ENCODE results near the gene IQCB1. TPM values are rescaled to one million over a fixed set of nuclear protein-coding genes. Genes with fewer than 3 reads are reported as not detected.

Gene IQCB1
- polyA plus RNA-seq, 1 donor (not counting 4 experiments of a cell fraction or from before 2014, with no cell fraction given) = 14.7 TPM

DNA sequence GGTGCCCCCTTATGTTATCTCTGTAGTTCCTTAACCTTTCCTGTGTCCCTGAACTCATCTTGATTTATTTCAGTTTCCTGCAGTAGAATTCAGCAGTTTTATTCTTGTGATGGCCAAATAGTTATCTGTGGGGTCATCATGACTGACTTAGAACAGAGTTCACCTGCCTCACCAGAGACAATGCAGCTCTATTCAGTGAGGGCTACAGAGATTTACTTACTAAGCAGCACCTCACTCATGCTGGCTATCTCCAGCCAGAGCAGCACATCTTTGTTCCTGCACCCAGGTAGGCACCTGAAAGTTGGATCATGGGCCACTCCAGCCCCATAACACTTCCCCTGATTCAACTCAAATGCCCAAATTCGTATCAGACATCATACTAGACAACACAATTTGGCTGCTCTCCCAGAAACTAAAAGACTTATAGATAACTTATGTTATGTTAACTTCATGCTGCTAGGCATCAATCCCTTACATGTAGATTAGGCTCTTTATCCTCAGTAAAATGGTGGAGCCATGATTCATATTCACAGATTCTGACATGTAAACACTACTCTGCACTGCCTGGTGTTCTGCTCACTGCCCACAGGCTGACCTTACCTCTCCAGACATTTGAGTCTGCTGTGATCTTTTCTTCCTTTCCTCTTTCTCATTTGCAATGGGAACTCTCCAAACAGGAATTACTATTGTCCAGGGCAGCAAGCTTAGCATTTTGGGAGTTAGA, 76.0 kb downstream of the IQCB1 start:
- Histone ChIP-seq H3K4me3 (ENCODE audit: control insufficient read depth in 2 of 3, extremely low read depth in 1 of 3, insufficient read depth in 2 of 3, low read depth in 1 of 3, low read length in 3 of 3) (no peak overlapping the region), H3K27me3 (ENCODE audit: control insufficient read depth, extremely low read depth, insufficient read depth, low read length) (no peaks in the 10 kb centered on the region), H3K36me3 (ENCODE audit: control insufficient read depth in 2 of 2, extremely low read depth in 1 of 2, insufficient read depth in 2 of 2, low read length in 2 of 2) (no peaks in the 10 kb centered on the region), H3K9me3 (ENCODE audit: control insufficient read depth, low read depth, low read length) (no peaks in the 10 kb centered on the region), H3K4me1 (ENCODE audit: control insufficient read depth, extremely low read depth, insufficient read depth, low read length) (no peaks in the 10 kb centered on the region), H4K20me1 (ENCODE audit: control insufficient read depth, extremely low read depth, insufficient read depth, low read length) (no peaks in the 10 kb centered on the region), H3K79me2 (ENCODE audit: control insufficient read depth, insufficient read depth, low read length) (no peaks in the 10 kb centered on the region), H3K4me2 (ENCODE audit: control insufficient read depth, extremely low read depth, insufficient read depth, low read depth, low read length) (no peak overlapping the region), H2AFZ (ENCODE audit: control insufficient read depth, low read length) (no peak overlapping the region), H3K9me1 (ENCODE audit: control insufficient read depth, extremely low read depth, insufficient read depth, low read length) (no peaks in the 10 kb centered on the region), H3K9ac (ENCODE audit: control insufficient read depth, extremely low read depth, insufficient read depth, low read length) (no peak overlapping the region), H3K27ac (ENCODE audit: control insufficient read depth, insufficient read depth, low read length) (no peak overlapping the region)
- DNase-seq (ENCODE audit: low read depth, low spot score) (no peak), FAIRE-seq (no peak)
- no peak for TF ChIP-seq EZH2 (IDR thresholded peaks at IDR 0.05; ENCODE audit: low read length)
- TF ChIP-seq, protein P1, sequence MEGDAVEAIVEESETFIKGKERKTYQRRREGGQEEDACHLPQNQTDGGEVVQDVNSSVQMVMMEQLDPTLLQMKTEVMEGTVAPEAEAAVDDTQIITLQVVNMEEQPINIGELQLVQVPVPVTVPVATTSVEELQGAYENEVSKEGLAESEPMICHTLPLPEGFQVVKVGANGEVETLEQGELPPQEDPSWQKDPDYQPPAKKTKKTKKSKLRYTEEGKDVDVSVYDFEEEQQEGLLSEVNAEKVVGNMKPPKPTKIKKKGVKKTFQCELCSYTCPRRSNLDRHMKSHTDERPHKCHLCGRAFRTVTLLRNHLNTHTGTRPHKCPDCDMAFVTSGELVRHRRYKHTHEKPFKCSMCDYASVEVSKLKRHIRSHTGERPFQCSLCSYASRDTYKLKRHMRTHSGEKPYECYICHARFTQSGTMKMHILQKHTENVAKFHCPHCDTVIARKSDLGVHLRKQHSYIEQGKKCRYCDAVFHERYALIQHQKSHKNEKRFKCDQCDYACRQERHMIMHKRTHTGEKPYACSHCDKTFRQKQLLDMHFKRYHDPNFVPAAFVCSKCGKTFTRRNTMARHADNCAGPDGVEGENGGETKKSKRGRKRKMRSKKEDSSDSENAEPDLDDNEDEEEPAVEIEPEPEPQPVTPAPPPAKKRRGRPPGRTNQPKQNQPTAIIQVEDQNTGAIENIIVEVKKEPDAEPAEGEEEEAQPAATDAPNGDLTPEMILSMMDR (optimal IDR thresholded peaks at IDR 0.05 in 1 of 3, IDR thresholded peaks at IDR 0.05 in 1 of 3, conservative IDR thresholded peaks at IDR 0.05 in 1 of 3; ENCODE audit: extremely low read depth in 1 of 3, insufficient read depth in 2 of 3, low read length in 3 of 3) = no peak
- dilution Hi-C loops (cut with MboI; ENCODE audit: extremely low pct_ligation_motif_present, low sequenced_read_pairs) = no loop called here

DNA sequence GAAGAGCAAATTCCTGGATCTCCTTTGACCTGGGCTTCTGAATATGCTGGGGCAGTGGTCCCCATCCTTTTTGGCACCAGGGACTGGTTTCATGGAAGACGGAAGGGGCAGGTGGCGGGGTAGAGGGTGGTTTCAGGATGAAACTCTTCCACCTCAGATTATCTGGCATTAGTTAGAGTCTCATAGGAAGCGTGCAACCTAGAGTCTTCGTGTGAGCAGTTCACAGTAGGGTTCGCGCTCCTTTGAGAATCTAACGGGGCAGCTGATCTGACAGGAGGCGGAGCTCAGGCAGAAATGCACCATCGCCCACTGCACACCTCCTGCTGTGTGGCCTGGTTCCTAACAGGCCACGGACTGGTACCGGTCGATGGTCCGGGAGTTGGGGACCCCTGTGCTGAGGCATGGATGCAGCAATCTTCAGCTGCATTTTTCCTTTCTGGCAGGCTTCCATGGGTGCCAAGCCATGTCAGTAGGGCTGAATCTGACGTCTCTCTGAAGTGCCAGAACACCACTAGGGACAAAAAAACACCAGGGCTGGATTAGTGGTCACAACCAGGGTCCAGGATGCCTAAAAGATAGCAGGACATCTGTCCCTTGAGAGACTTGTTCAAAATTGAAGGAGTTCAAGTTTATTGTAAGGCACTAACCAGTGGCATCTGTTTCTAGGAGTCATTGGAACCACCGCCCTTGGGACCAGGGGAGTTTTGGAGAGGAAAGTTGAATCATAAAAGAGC, 76.9 kb downstream of the IQCB1 start:
- Histone ChIP-seq H3K27me3 (ENCODE audit: control insufficient read depth, extremely low read depth, insufficient read depth, low read length) (no peaks in the 10 kb centered on the region), H4K20me1 (ENCODE audit: control insufficient read depth, extremely low read depth, insufficient read depth, low read length) (no peaks in the 10 kb centered on the region), H2AFZ (ENCODE audit: control insufficient read depth, low read length) (no peak overlapping the region), H3K9me1 (ENCODE audit: control insufficient read depth, extremely low read depth, insufficient read depth, low read length) (no peaks in the 10 kb centered on the region), H3K4me2 (ENCODE audit: control insufficient read depth, extremely low read depth, insufficient read depth, low read depth, low read length) (no peak overlapping the region), H3K9me3 (ENCODE audit: control insufficient read depth, low read depth, low read length) (no peaks in the 10 kb centered on the region), H3K79me2 (ENCODE audit: control insufficient read depth, insufficient read depth, low read length) (no peaks in the 10 kb centered on the region), H3K4me1 (ENCODE audit: control insufficient read depth, extremely low read depth, insufficient read depth, low read length) (no peaks in the 10 kb centered on the region), H3K36me3 (ENCODE audit: control insufficient read depth in 2 of 2, extremely low read depth in 1 of 2, insufficient read depth in 2 of 2, low read length in 2 of 2) (no peaks in the 10 kb centered on the region), H3K9ac (ENCODE audit: control insufficient read depth, extremely low read depth, insufficient read depth, low read length) (no peak overlapping the region), H3K4me3 (ENCODE audit: control insufficient read depth in 2 of 3, extremely low read depth in 1 of 3, insufficient read depth in 2 of 3, low read depth in 1 of 3, low read length in 3 of 3) (no peak overlapping the region), H3K27ac (ENCODE audit: control insufficient read depth, insufficient read depth, low read length) (no peak overlapping the region)
- no peak for FAIRE-seq
- dilution Hi-C loops (cut with MboI; ENCODE audit: extremely low pct_ligation_motif_present, low sequenced_read_pairs) = no loop called here
- no peak for DNase-seq (ENCODE audit: low read depth, low spot score)
- no peak for TF ChIP-seq EZH2 (IDR thresholded peaks at IDR 0.05; ENCODE audit: low read length)
- TF ChIP-seq, protein P1 (optimal IDR thresholded peaks at IDR 0.05 in 1 of 3, IDR thresholded peaks at IDR 0.05 in 1 of 3, conservative IDR thresholded peaks at IDR 0.05 in 1 of 3; ENCODE audit: extremely low read depth in 1 of 3, insufficient read depth in 2 of 3, low read length in 3 of 3) = no peak

Measured in keratinocyte (primary cell).